Nephron (organoid): ENCODE data around the gene MCAM.
A peak's percentile ranks its signal among the peaks of the same experiment; 100 is the strongest.

Experiments used
- H3K27ac Mint-ChIP-seq, 3 experiments: 2 replicates each; pipeline ENCODE4 v1.8.0; 2020; ENCODE audit warnings: mixed read lengths in 3 of 3, mild to moderate bottlenecking in 2 of 3, moderate library complexity in 1 of 3
- H3K27me3 Mint-ChIP-seq: 2 replicates; pipeline ENCODE4 v1.8.0; 2021; ENCODE audit warnings: low read depth, mild to moderate bottlenecking, moderate library complexity, mixed read lengths
- H3K36me3 Mint-ChIP-seq: 2 replicates; pipeline ENCODE4 v1.8.0; 2020; ENCODE audit warnings: low read depth, mixed read lengths
- H3K4me1 Mint-ChIP-seq: 2 replicates; pipeline ENCODE4 v1.8.0; 2020; ENCODE audit warnings: mixed read lengths
- H3K4me3 Mint-ChIP-seq, 3 experiments: 2 replicates each; pipeline ENCODE4 v1.8.0; 2020; ENCODE audit warnings: mild to moderate bottlenecking in 3 of 3, mixed read lengths in 3 of 3, moderate library complexity in 2 of 3
- H3K9me3 Mint-ChIP-seq: 2 replicates; pipeline ENCODE4 v1.8.0; 2020; ENCODE audit warnings: mixed read lengths
- CTCF ChIP-seq, 3 experiments: fragments of 200-600 bp; sonication (generic); IDR thresholded peaks; one replicate each; pipeline ENCODE4 v1.5.0; 2021; ENCODE audit warnings: antibody characterized with exemption in 3 of 3; ENCODE audit not compliant: unreplicated experiment in 3 of 3

The MCAM gene

GRCh38 chr11:119347242-119347641, 30.3 kb upstream of the MCAM start:
- no peak for TF ChIP-seq CTCF (IDR thresholded peaks at IDR 0.05; ENCODE audit: unreplicated experiment in 3 of 3)
- Mint-ChIP-seq H3K27me3 (peaks cover 63% of the 10 kb centered on the region), H3K27ac (peak overlapping the region in 2 of 3 experiments; percentile 17 to 59), H3K4me3 (no peak overlapping the region), H3K36me3 (no peaks in the 10 kb centered on the region), H3K9me3 (no peaks in the 10 kb centered on the region), H3K4me1 (peaks cover 19% of the 10 kb centered on the region)

DNA sequence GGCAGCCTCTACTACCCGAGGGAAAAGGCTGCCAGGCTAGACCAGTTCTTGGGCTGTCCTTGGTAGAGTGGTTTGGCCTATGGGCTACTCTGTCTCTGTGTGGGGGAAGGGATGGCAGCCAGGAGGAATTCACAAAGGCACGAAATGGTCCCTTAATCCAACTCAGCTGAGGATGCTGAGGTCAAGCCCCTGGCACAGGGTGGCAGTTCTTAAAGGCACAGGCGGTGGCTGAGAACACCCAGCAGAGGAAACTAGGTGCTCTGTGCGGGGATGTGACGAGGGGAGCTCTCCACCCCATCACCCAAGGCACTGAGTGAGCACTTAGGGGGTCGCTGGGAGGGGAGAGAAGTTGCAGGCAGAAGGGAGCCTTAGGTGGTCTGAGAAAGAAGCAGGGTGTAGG, 29.7 kb upstream of the MCAM start, which contains the start of gene MFRP:
TSS of gene MFRP (minus strand) at position 101 of the 400 bp plus-strand sequence. CDS start 192 bp downstream, outside the sequence.
- H3K27me3 Mint-ChIP-seq = peaks cover 66% of the 10 kb centered on the region
- H3K27ac Mint-ChIP-seq = peak within 1 kb of the TSS in 2 of 3 experiments; percentile 17 to 59
- H3K4me1 Mint-ChIP-seq = peaks cover 19% of the 10 kb centered on the region
- H3K9me3 Mint-ChIP-seq = no peaks in the 10 kb centered on the region
- no peak within 1 kb of the TSS for H3K4me3 Mint-ChIP-seq
- H3K36me3 Mint-ChIP-seq = no peaks in the 10 kb centered on the region
- TF ChIP-seq CTCF (IDR thresholded peaks at IDR 0.05; ENCODE audit: unreplicated experiment in 3 of 3) = no peak

- TF ChIP-seq CTCF (IDR thresholded peaks at IDR 0.05; ENCODE audit: unreplicated experiment in 3 of 3) = no peak
- Mint-ChIP-seq H3K27me3 (peaks cover 70% of the 10 kb centered on the region), H3K9me3 (no peaks in the 10 kb centered on the region), H3K27ac (no peak overlapping the region), H3K36me3 (no peaks in the 10 kb centered on the region), H3K4me1 (peaks cover 20% of the 10 kb centered on the region), H3K4me3 (no peak overlapping the region)
These were observed 28.8 kb upstream of the MCAM start for GRCh38 chr11:119345685-119346084.

- no peak for TF ChIP-seq CTCF (IDR thresholded peaks at IDR 0.05; ENCODE audit: unreplicated experiment in 3 of 3)
- Mint-ChIP-seq H3K4me3 (no peak overlapping the region), H3K4me1 (peaks cover 21% of the 10 kb centered on the region), H3K36me3 (no peaks in the 10 kb centered on the region), H3K27ac (no peak overlapping the region), H3K9me3 (no peaks in the 10 kb centered on the region), H3K27me3 (peaks cover 68% of the 10 kb centered on the region)
These were observed 27.5 kb upstream of the MCAM start for GRCh38 chr11:119344291-119345010.

- Mint-ChIP-seq H3K36me3 (no peaks in the 10 kb centered on the region), H3K27me3 (peaks cover 75% of the 10 kb centered on the region), H3K4me3 (no peak overlapping the region), H3K27ac (no peak overlapping the region), H3K4me1 (peaks cover 28% of the 10 kb centered on the region), H3K9me3 (no peaks in the 10 kb centered on the region)
- TF ChIP-seq CTCF (IDR thresholded peaks at IDR 0.05; ENCODE audit: unreplicated experiment in 3 of 3) = no peak
These were observed 26.8 kb upstream of the MCAM start for GRCh38 chr11:119343726-119344125.
